NB4 (cell line): ENCODE results near the gene INPP5A.

ENCODE experiments used
- CTCF ChIP-seq: IDR thresholded peaks from one replicate; pipeline ENCODE4 v1.5.1; 2012; ENCODE audit warnings: low read depth, low read length
- MAX ChIP-seq: IDR thresholded peaks from 2 replicates; pipeline ENCODE4 v1.6.1; 2011; ENCODE audit warnings: low read depth, low read length
- MYC ChIP-seq: IDR thresholded peaks from 2 replicates; pipeline ENCODE4 v1.6.1; 2011; ENCODE audit warnings: low read depth, low read length
- POLR2A ChIP-seq: IDR thresholded peaks from 2 replicates; pipeline ENCODE4 v1.6.1; 2011; ENCODE audit warnings: mild to moderate bottlenecking; ENCODE audit not compliant: insufficient read length; ENCODE audit errors: extremely low read depth

GRCh38 chr10:132688580-132689420, 151.2 kb downstream of the INPP5A start:
- TF ChIP-seq MAX (no peak), POLR2A (no peak), CTCF (no peak), MYC (no peak)
